Neural cell (in vitro differentiated cells): Measurements from ENCODE around the gene MXD3. TPM values are rescaled to one million over a fixed set of nuclear protein-coding genes. Genes with fewer than 3 reads are reported as not detected.
"Not testable (repeated sequence)": the region's sequence is repeated elsewhere in the genome, so short reads cannot be mapped to it uniquely, and the experiment has no call there.

Experiments used
- H2AFZ ChIP-seq: fragments of 200-600, 300-800 bp; sonication (generic), shearing (Covaris generic); 2 replicates; pipeline ENCODE4 v1.6.0; 2014; ENCODE audit warnings: low read depth, mild to moderate bottlenecking, antibody characterized with exemption, low read length, moderate library complexity
- H3F3A ChIP-seq: fragments of 200-600 bp; shearing (Covaris generic); 2 replicates; pipeline ENCODE4 v1.6.1; 2016; ENCODE audit warnings: mild to moderate bottlenecking, moderate library complexity, mixed read lengths, antibody characterized with exemption, low read length; ENCODE audit not compliant: insufficient read depth, poor library complexity, severe bottlenecking
- H3K27ac ChIP-seq: fragments of 200-600, 300-800 bp; sonication (generic), shearing (Covaris generic); 2 replicates; pipeline ENCODE4 v1.5.1; 2014; ENCODE audit warnings: mild to moderate bottlenecking, low read length, moderate library complexity
- H3K27me3 ChIP-seq: fragments of 300-800, 200-600 bp; sonication (generic), shearing (Covaris generic); 2 replicates; pipeline ENCODE4 v1.6.0; 2014; ENCODE audit warnings: mild to moderate bottlenecking, low read depth, low read length, moderate library complexity; ENCODE audit not compliant: insufficient read depth
- H3K36me3 ChIP-seq: fragments of 300-800, 200-600 bp; sonication (generic), shearing (Covaris generic); 2 replicates; pipeline ENCODE4 v1.5.1; 2014; ENCODE audit warnings: mild to moderate bottlenecking, antibody characterized with exemption, low read length, moderate library complexity; ENCODE audit not compliant: insufficient read depth
- H3K4me2 ChIP-seq: fragments of 300-800, 200-600 bp; sonication (generic), shearing (Covaris generic); 2 replicates; pipeline ENCODE4 v1.6.0; 2014; ENCODE audit warnings: mild to moderate bottlenecking, low read length
- H3K4me3 ChIP-seq: fragments of 300-800, 200-600 bp; sonication (generic), shearing (Covaris generic); 2 replicates; pipeline ENCODE4 v1.5.1; 2014; ENCODE audit warnings: mild to moderate bottlenecking, low read length, moderate library complexity
- H3K79me2 ChIP-seq: fragments of 200-600 bp; shearing (Covaris generic); replicated peaks from 2 replicates; pipeline ENCODE4 v1.6.0; 2014; ENCODE audit warnings: mild to moderate bottlenecking, low read length, moderate library complexity; ENCODE audit not compliant: insufficient read depth
- H3K9ac ChIP-seq: fragments of 300-800, 200-600 bp; sonication (generic), shearing (Covaris generic); 2 replicates; pipeline ENCODE4 v1.6.1; 2016; ENCODE audit warnings: mild to moderate bottlenecking, low read length, mixed read lengths
- H3K9me2 ChIP-seq: fragments of 200-600 bp; shearing (Covaris generic); 2 replicates; pipeline ENCODE4 v1.6.1; 2016; ENCODE audit warnings: mild to moderate bottlenecking, low read length, mixed read lengths; ENCODE audit not compliant: insufficient read depth
- H3K9me3 ChIP-seq: fragments of 200-600, 300-800 bp; sonication (generic), shearing (Covaris generic); 2 replicates; pipeline ENCODE4 v1.6.1; 2016; ENCODE audit warnings: mild to moderate bottlenecking, mixed run types, low read length, moderate library complexity, mixed read lengths
- H4K20me1 ChIP-seq: fragments of 200-600 bp; shearing (Covaris generic); 2 replicates; pipeline ENCODE4 v1.6.1; 2016; ENCODE audit warnings: mild to moderate bottlenecking, mixed run types; ENCODE audit not compliant: insufficient read depth
- EP300 ChIP-seq: fragments of 450-650 bp; conservative IDR thresholded peaks from 2 replicates; pipeline ENCODE4 v1.6.1; 2014; ENCODE audit warnings: antibody characterized with exemption, mild to moderate bottlenecking, moderate library complexity; ENCODE audit not compliant: poor library complexity, severe bottlenecking
- EZH2 ChIP-seq: fragments of 200-600, 300-800 bp; shearing (Covaris generic), sonication (generic); IDR thresholded peaks from 2 replicates; pipeline ENCODE4 v1.6.1; 2014; ENCODE audit warnings: antibody characterized with exemption, low read length, borderline replicate concordance, mild to moderate bottlenecking; ENCODE audit not compliant: insufficient read depth, poor library complexity, severe bottlenecking
- MXI1 ChIP-seq: fragments of 450-650 bp; conservative IDR thresholded peaks from 2 replicates; pipeline ENCODE4 v1.6.1; 2014; ENCODE audit warnings: antibody characterized with exemption, mild to moderate bottlenecking; ENCODE audit not compliant: poor library complexity, severe bottlenecking
- POLR2AphosphoS5 ChIP-seq: IDR thresholded peaks from 2 replicates; pipeline ENCODE4 v1.6.1; 2012
- RAD21 ChIP-seq: fragments of 450-650 bp; conservative IDR thresholded peaks from 2 replicates; pipeline ENCODE4 v1.6.1; 2014; ENCODE audit warnings: antibody characterized with exemption, mild to moderate bottlenecking, moderate library complexity
- SMC3 ChIP-seq: fragments of 450-650 bp; conservative IDR thresholded peaks from 2 replicates; pipeline ENCODE4 v1.6.1; 2014; ENCODE audit warnings: antibody characterized with exemption, mild to moderate bottlenecking, moderate library complexity; ENCODE audit not compliant: poor library complexity
- TAF1 ChIP-seq: IDR thresholded peaks from 2 replicates; pipeline ENCODE4 v1.6.1; 2012; ENCODE audit warnings: low read depth
- polyA plus RNA-seq: library from polyadenylated mRNA; depleted of rRNA; stranded (reverse); fragments of >200 nt; gene quantifications from 2 replicates; pipeline ENCODE4 v1.2.3, GENCODE V29; 2014
- TF ChIP-seq, protein P1 (sequence below): IDR thresholded peaks from 2 replicates; pipeline ENCODE4 v1.6.1; 2012; ENCODE audit warnings: borderline replicate concordance
- TF ChIP-seq, protein P2 (sequence below): fragments of 450-650 bp; IDR thresholded peaks from 2 replicates; pipeline ENCODE4 v1.5.1; 2014; ENCODE audit warnings: antibody characterized with exemption, mild to moderate bottlenecking, moderate library complexity; ENCODE audit not compliant: poor library complexity, severe bottlenecking

MXD3 gene
- polyA plus RNA-seq, 1 donor from 2014 or later = 9.3 TPM

DNA sequence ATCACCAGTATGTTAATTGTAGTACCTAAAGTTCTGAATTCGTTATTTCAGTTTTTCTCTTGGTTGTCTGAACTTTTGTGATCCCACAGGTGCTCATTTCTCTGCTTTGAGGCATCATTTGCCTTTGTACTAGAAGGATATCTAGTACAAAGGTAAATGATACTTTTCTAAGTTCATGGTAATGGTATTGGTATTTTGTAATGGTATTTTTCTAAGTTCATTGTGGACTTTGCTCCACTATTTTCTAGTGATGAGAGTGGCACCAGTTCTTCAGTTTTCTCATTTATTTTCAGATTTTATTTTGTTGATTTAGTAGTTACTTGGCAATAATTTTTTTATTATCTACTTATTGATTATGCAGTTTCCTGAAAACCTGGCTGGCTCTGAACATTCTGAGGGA, 50.2 kb downstream of the MXD3 start:
- Histone ChIP-seq H3F3A (no peaks in the 10 kb centered on the region), H3K9me2 (no peaks in the 10 kb centered on the region)
- TF ChIP-seq, protein P1, sequence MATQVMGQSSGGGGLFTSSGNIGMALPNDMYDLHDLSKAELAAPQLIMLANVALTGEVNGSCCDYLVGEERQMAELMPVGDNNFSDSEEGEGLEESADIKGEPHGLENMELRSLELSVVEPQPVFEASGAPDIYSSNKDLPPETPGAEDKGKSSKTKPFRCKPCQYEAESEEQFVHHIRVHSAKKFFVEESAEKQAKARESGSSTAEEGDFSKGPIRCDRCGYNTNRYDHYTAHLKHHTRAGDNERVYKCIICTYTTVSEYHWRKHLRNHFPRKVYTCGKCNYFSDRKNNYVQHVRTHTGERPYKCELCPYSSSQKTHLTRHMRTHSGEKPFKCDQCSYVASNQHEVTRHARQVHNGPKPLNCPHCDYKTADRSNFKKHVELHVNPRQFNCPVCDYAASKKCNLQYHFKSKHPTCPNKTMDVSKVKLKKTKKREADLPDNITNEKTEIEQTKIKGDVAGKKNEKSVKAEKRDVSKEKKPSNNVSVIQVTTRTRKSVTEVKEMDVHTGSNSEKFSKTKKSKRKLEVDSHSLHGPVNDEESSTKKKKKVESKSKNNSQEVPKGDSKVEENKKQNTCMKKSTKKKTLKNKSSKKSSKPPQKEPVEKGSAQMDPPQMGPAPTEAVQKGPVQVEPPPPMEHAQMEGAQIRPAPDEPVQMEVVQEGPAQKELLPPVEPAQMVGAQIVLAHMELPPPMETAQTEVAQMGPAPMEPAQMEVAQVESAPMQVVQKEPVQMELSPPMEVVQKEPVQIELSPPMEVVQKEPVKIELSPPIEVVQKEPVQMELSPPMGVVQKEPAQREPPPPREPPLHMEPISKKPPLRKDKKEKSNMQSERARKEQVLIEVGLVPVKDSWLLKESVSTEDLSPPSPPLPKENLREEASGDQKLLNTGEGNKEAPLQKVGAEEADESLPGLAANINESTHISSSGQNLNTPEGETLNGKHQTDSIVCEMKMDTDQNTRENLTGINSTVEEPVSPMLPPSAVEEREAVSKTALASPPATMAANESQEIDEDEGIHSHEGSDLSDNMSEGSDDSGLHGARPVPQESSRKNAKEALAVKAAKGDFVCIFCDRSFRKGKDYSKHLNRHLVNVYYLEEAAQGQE = no peak
- TF ChIP-seq EP300 (no peak), SMC3 (no peak), TAF1 (no peak), POLR2AphosphoS5 (no peak), RAD21 (no peak)

DNA sequence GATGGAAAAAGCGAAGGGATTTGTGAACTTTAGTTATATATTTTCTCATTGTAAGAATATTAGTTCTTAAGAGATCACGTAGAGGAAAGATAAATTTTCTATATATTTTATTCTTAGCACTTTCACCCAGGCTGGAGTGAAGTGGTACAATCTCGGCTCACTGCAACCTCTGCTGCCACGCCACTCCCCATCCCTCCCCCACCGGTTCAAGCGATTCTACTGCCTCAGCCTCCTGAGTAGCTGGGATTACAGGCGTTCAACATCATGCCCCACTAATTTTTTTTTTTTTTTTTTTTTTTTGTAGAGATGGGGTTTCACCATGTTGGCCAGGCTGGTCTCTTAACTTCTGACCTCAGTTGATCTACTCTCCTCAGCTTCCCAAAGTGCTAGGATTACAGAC, 50.7 kb downstream of the MXD3 start:
- H3K9ac ChIP-seq = no peak overlapping the region
- no peaks in the 10 kb centered on the region for H3K9me2 ChIP-seq
- no peaks in the 10 kb centered on the region for H3K27me3 ChIP-seq
- H3K79me2 ChIP-seq = no peaks in the 10 kb centered on the region
- no peaks in the 10 kb centered on the region for H3F3A ChIP-seq
- H3K36me3 ChIP-seq = no peaks in the 10 kb centered on the region
- H3K9me3 ChIP-seq = no peaks in the 10 kb centered on the region
- no peak overlapping the region for H3K4me3 ChIP-seq
- no peaks in the 10 kb centered on the region for H4K20me1 ChIP-seq
- no peak overlapping the region for H3K27ac ChIP-seq
- no peak overlapping the region for H3K4me2 ChIP-seq
- H2AFZ ChIP-seq = no peak overlapping the region
- TF ChIP-seq, protein P2, sequence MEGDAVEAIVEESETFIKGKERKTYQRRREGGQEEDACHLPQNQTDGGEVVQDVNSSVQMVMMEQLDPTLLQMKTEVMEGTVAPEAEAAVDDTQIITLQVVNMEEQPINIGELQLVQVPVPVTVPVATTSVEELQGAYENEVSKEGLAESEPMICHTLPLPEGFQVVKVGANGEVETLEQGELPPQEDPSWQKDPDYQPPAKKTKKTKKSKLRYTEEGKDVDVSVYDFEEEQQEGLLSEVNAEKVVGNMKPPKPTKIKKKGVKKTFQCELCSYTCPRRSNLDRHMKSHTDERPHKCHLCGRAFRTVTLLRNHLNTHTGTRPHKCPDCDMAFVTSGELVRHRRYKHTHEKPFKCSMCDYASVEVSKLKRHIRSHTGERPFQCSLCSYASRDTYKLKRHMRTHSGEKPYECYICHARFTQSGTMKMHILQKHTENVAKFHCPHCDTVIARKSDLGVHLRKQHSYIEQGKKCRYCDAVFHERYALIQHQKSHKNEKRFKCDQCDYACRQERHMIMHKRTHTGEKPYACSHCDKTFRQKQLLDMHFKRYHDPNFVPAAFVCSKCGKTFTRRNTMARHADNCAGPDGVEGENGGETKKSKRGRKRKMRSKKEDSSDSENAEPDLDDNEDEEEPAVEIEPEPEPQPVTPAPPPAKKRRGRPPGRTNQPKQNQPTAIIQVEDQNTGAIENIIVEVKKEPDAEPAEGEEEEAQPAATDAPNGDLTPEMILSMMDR = no peak
- TF ChIP-seq RAD21 = no peak
- no peak for TF ChIP-seq POLR2AphosphoS5
- TF ChIP-seq MXI1 = no peak
- no peak for TF ChIP-seq SMC3
- TF ChIP-seq TAF1 = no peak
- no peak for TF ChIP-seq EZH2
- TF ChIP-seq, protein P1 = no peak
- TF ChIP-seq EP300 = no peak

More for the DNA sequence above, 50.2 kb downstream of the MXD3 start:
- no peaks in the 10 kb centered on the region for H3K79me2 ChIP-seq
- no peaks in the 10 kb centered on the region for H3K9me3 ChIP-seq
- H2AFZ ChIP-seq = no peak overlapping the region
- no peaks in the 10 kb centered on the region for H3K27me3 ChIP-seq
- no peak overlapping the region for H3K27ac ChIP-seq
- no peaks in the 10 kb centered on the region for H3K36me3 ChIP-seq
- H4K20me1 ChIP-seq = no peaks in the 10 kb centered on the region
- no peak overlapping the region for H3K4me3 ChIP-seq
- H3K9ac ChIP-seq = no peak overlapping the region
- H3K4me2 ChIP-seq = no peak overlapping the region

DNA sequence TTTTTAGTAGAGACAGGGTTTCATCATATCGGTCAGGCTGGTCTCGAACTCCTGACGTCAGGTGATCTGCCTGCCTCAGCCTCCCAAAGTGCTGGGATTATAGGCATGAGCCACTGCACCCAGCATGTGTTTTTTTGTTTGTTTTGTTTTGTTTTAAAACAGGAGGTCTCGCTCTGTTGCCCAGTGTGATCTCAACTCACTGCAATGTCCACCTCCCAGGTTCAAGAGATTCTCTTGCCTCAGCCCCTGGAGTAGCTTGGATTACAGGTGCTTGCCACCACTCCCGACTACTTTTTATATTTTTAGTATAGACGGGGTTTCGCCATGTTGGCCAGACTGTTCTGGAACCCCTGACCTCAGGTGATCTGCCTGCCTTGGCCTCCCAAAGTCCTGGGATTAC, 53.0 kb downstream of the MXD3 start:
- H4K20me1 ChIP-seq, H3K9ac ChIP-seq, H3F3A ChIP-seq, H3K79me2 ChIP-seq, H3K27ac ChIP-seq, H3K36me3 ChIP-seq, H3K4me2 ChIP-seq, H3K9me2 ChIP-seq, H2AFZ ChIP-seq, H3K4me3 ChIP-seq, H3K9me3 ChIP-seq, H3K27me3 ChIP-seq: not testable (repeated sequence)
